Kidney epithelial cell (primary cell): ENCODE measurements around the gene PLD1. TPM values are rescaled to one million over a fixed set of nuclear protein-coding genes. Genes with fewer than 3 reads are reported as not detected.

Source experiments
- DNase-seq: peaks from one replicate; pipeline ENCODE4 v3.0.0-alpha.2; 2010; ENCODE audit warnings: low read depth
- H3K27me3 ChIP-seq: 2 replicates; pipeline ENCODE4 v1.6.0; 2011; ENCODE audit warnings: low read length; ENCODE audit not compliant: control insufficient read depth, insufficient read depth
- H3K36me3 ChIP-seq: 2 replicates; pipeline ENCODE4 v1.5.1; 2011; ENCODE audit warnings: low read length; ENCODE audit not compliant: control insufficient read depth, insufficient read depth
- H3K4me3 ChIP-seq: 2 replicates; pipeline ENCODE4 v1.5.1; 2011; ENCODE audit warnings: low read depth, mild to moderate bottlenecking, control low read depth, low read length
- total RNA-seq: library from RNA; depleted of rRNA; stranded (reverse); fragments of >200 nt; gene quantifications from 2 replicates; pipeline ENCODE4 v1.2.3, GENCODE V29; 2015
- TF ChIP-seq, protein P1 (sequence below): IDR thresholded peaks from 2 replicates; pipeline ENCODE4 v1.5.1; 2011; ENCODE audit warnings: mild to moderate bottlenecking, moderate library complexity, low read length, control low read depth, inconsistent platforms; ENCODE audit not compliant: insufficient read depth, poor library complexity, severe bottlenecking

Gene PLD1
- total RNA-seq, 1 donor from 2014 or later, result 5.8 TPM

DNA sequence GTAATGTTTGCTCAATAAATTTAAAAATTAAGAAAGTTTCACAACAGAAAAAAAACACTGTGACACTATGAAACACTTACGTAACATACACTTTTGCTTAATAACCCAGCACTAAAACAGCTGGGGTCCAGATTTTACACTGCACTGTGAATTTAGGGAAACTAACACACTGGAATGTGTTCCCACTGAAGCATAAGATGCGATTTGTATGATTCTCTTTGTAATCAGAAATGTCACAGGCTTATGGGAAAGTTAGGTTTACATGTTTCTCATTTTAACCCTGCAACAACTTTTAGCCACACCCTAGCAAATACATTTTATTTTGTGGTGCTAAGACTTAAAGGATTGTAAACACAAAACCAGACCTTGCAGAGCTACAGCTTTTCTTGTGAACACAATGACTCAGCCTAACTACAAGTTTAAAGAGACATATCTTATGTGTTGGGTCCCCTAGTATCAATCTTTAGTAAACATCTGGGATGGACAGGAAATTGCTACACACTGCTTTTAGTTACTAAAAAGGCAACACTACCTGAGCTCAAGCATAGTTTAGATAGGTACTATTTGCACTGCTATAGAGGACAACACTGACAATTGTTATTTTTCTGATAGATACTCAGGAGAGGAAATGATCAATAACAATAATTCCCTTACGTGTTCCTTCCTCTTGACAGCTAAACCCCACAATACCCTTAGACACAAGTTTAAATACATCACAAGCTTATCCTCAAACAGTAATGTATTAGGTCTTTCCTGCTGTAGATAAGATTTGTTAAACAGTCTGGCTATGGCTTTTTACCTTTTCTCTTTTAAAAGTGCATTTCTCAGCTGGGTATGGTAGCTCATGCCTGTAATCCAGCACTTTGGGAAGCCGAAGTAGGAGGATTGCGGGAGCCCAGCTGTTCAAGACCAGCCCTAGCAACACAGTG is 3.8 kb downstream of the PLD1 start:
- DNase-seq, result no peak
- no peak overlapping the region for H3K4me3 ChIP-seq
- TF ChIP-seq, protein P1, sequence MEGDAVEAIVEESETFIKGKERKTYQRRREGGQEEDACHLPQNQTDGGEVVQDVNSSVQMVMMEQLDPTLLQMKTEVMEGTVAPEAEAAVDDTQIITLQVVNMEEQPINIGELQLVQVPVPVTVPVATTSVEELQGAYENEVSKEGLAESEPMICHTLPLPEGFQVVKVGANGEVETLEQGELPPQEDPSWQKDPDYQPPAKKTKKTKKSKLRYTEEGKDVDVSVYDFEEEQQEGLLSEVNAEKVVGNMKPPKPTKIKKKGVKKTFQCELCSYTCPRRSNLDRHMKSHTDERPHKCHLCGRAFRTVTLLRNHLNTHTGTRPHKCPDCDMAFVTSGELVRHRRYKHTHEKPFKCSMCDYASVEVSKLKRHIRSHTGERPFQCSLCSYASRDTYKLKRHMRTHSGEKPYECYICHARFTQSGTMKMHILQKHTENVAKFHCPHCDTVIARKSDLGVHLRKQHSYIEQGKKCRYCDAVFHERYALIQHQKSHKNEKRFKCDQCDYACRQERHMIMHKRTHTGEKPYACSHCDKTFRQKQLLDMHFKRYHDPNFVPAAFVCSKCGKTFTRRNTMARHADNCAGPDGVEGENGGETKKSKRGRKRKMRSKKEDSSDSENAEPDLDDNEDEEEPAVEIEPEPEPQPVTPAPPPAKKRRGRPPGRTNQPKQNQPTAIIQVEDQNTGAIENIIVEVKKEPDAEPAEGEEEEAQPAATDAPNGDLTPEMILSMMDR, result no peak
- no peaks in the 10 kb centered on the region for H3K36me3 ChIP-seq
- H3K27me3 ChIP-seq, result no peaks in the 10 kb centered on the region

DNA sequence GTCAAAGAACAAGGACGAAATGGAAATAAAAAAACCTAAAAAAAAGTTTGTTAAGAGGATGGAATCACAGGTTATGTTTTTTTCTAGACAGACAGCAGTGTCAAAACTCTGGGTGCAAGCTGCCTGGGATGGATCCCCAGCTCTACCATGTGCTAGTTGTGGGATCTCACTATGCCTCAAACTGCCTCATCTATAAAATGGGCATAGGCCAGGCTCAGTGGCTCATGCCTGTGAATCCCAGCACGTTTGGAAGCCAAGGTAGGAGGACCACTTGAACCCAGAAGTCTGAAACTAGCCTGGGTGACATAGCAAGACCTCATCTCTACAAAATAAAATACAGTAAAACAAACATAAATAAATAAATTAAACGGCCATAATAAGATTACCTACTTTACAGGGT is 4.6 kb downstream of the PLD1 start:
- Histone ChIP-seq H3K27me3 (no peaks in the 10 kb centered on the region), H3K4me3 (no peak overlapping the region), H3K36me3 (no peaks in the 10 kb centered on the region)
- TF ChIP-seq, protein P1, result no peak
- no peak for DNase-seq

DNA sequence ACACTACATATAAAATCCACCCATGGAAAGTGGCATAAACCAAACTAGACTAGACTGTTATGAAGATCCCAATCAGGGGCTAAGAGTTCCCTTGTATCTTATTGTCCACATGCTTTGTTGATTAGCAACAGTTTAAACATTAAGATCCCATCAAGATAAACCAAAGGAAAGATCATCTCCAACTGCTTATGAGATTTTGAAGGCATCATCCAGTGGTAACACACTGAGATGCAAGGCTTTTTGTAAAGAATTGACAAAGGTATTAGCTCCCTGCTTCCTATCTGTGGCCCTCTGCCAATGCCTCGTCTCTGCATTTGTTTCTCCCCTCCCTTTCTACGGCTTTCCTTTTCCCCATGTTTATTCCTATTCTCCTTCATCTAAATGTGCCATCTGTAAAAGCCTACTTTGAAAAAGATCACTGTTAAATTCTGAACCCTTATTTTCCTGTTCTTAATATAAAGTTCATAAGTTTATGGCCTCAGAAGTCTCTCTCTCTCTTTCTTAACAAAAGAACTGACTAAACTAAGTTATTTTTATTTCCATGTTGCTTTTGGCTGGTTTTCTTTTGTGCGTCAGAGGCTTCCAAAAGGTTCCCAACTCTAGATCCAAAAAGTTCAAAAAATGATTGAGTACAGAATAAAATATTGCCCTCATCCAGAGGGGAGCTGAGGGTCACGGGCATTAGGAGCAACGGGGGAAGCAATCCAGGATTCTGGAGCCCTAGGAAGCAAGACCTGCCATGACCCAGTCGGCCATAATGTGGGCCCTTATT is 5.5 kb downstream of the PLD1 start:
- TF ChIP-seq, protein P1, result no peak
- no peak overlapping the region for H3K4me3 ChIP-seq
- no peaks in the 10 kb centered on the region for H3K36me3 ChIP-seq
- H3K27me3 ChIP-seq, result no peaks in the 10 kb centered on the region
- DNase-seq, result no peak

DNA sequence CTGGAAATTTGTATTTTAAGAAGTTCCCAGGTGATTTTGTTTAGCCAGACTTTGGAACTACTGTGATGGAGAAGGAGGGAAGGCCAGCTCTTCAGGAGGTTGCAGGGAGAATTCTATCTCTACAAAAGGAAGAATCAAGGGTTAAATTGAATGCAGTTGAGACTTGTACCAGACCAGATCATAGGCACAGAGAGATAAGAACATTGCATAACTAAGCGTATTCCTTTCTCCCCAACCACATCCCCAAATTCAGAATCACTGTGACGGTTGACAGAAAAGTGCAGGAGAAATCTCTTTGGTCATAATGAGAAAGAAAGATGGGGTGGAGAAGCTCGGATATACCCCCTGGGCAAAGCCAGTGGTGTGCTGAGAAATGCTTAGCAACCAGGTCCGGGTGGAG is 7.2 kb downstream of the PLD1 start:
- Histone ChIP-seq H3K36me3 (no peaks in the 10 kb centered on the region), H3K27me3 (no peaks in the 10 kb centered on the region), H3K4me3 (no peak overlapping the region)
- no peak for DNase-seq
- TF ChIP-seq, protein P1, result no peak

DNA sequence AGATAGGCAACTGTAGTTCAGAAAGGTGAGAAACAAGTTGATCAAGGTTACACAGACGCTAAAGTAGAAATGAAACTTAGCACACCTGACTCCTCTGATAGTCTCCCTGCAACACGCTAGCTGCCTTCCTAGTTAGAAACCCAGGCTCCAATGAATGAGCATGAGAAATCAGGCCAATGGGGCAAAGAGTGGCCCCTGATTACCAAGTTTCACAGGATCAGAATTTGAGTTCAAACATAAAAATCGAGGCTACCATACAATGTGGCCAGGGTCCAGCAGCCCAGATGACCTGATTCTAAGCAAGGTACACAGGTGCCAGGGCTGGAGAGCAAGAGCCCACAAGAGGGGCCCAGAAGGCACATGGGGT is 7.7 kb downstream of the PLD1 start:
- DNase-seq, result no peak
- TF ChIP-seq, protein P1, result no peak

More for the DNA sequence above, 7.7 kb downstream of the PLD1 start:
- H3K36me3 ChIP-seq, result no peaks in the 10 kb centered on the region
- H3K4me3 ChIP-seq, result no peak overlapping the region
- no peaks in the 10 kb centered on the region for H3K27me3 ChIP-seq
